Adrenal gland (tissue), 12 donors: ENCODE measurements around the gene CHPF2. TPM values are rescaled to one million over a fixed set of nuclear protein-coding genes. Genes with fewer than 3 reads are reported as not detected.

Experiments
- DNase-seq, 7 donors: peaks; one replicate each; pipeline ENCODE4 v3.0.0-alpha.2; 2019 to 2020
- H3K27ac ChIP-seq, 5 donors: fragments of 200-600 bp; sonication (generic) in 4 of 5; 1 replicate in 3 of 5; 2 replicates in 2 of 5; pipeline versions ENCODE4 v1.5.1 to v1.8.0; 2016 to 2020; ENCODE audit warnings: mild to moderate bottlenecking in 1 of 5
- H3K27me3 ChIP-seq: fragments of 200-600 bp; 2 replicates; pipeline ENCODE4 v1.8.0; 2021
- H3K36me3 ChIP-seq, 2 donors: fragments of 200-600 bp; replicated peaks in 1 of 2; 1 replicate in 1 of 2; 2 replicates in 1 of 2; pipeline versions ENCODE4 v1.5.1 to v1.8.0; 2018 to 2022
- H3K4me1 ChIP-seq, 2 donors: fragments of 200-600 bp; replicated peaks in 1 of 2; 1 replicate in 1 of 2; 2 replicates in 1 of 2; pipeline versions ENCODE4 v1.5.1 to v1.8.0; 2018 to 2021
- H3K4me3 ChIP-seq, 4 donors: fragments of 200-600 bp; sonication (generic) in 3 of 4; one replicate each; pipeline ENCODE4 v1.5.1; 2016 to 2018
- H3K9me3 ChIP-seq, 3 donors: fragments of 200-600 bp; sonication (generic) in 1 of 3; replicated peaks in 1 of 3; 1 replicate in 2 of 3; 2 replicates in 1 of 3; pipeline versions ENCODE4 v1.5.1 to v1.8.0; 2016 to 2021
- CTCF ChIP-seq, 6 experiments: fragments of 450-650 bp in 4 of 6; fragments of 200-600 bp in 2 of 6; sonication (generic) in 1 of 6; IDR thresholded peaks; 1 replicate in 5 of 6; 2 replicates in 1 of 6; pipeline versions ENCODE4 v1.5.1 to v1.8.0; 2016 to 2021; ENCODE audit warnings: antibody characterized with exemption in 6 of 6, mild to moderate bottlenecking in 2 of 6, moderate library complexity in 1 of 6
- POLR2A ChIP-seq, 2 donors: fragments of 450-650 bp; IDR thresholded peaks; one replicate each; pipeline ENCODE4 v1.6.1; 2017; ENCODE audit warnings: antibody characterized with exemption in 2 of 2, mild to moderate bottlenecking in 2 of 2, moderate library complexity in 1 of 2
- WGBS, 4 donors: extraction: QIAGEN DNeasy Blood & Tissue Kit in 2 of 4; methylation state at CpG; one replicate each; pipeline versions ENCODE4 v1.1.5 to v1.1.7; 2013 to 2017; 5-methylcytosine and 5-hydroxymethylcytosine counted together
- intact Hi-C, 2 donors: fragments of 100-400 bp; cut with DNase I; formaldehyde crosslinking; loops; one replicate each; pipeline versions ENCODE4 v1.14.1 to v1.15.0; 2022 to 2023
- polyA plus RNA-seq, 3 donors: library from polyadenylated mRNA; stranded (reverse); fragments of 200-250 nt in 2 of 3; fragments of 350-450 nt in 1 of 3; fragmentation: Illumina TruSeq in 1 of 3; extraction: RNeasy Lipid Tissue Mini Kit (QIAGEN cat#74804) in 1 of 3; gene quantifications; one replicate each; pipeline ENCODE4 v1.2.3, GENCODE V29; 2013 to 2014
- total RNA-seq, 9 donors: library from RNA; depleted of rRNA in 4 of 9; stranded (reverse); fragments of >200 nt in 4 of 9; fragments of 120-200 nt in 1 of 9; fragmentation: NEBNext Ultra II Directional in 1 of 9; extraction: Animal tissue kit (Norgen Biotek cat#: 25700) in 1 of 9; gene quantifications; one replicate each; pipeline versions ENCODE4 v1.1.0 to v1.2.4, GENCODE V29; 2013 to 2023
- donor health status: healthy with polysubstance abuse.
- donor health status: Bipolar disorder and iron deficiency.
- donor health status: DM: yes; HTN: yes; CAD: no.
- donor health status: DM: no; HTN: no; CAD: no.
- donor health status: DM: no; HTN: no; CAD: no.
- donor health status: DM: yes; HTN: yes; CAD: no.

Gene CHPF2
- total and polyA plus RNA-seq, 12 donors = 15.8 to 87.8 (median 60.6) TPM

GRCh38 chr7:151255390-151255789 lies 23.1 kb downstream of the CHPF2 start:
- Histone ChIP-seq H3K9me3 (no peaks in the 10 kb centered on the region), H3K36me3 (no peaks in the 10 kb centered on the region), H3K4me3 (no peak overlapping the region), H3K4me1 (peaks cover 21 to 23% of the 10 kb centered on the region in 2 donors), H3K27ac (no peak overlapping the region), H3K27me3 (no peaks in the 10 kb centered on the region)
- intact Hi-C loops = no loop called here
- peak in 1 of 7 donors; percentile 18 for DNase-seq
- TF ChIP-seq CTCF (IDR thresholded peaks at IDR 0.05) (no peak), POLR2A (IDR thresholded peaks at IDR 0.05) (no peak)
- 64 to 70% (median 65%) methylated on average over 7 of the region's 7 CpGs for WGBS, 4 donors

DNA sequence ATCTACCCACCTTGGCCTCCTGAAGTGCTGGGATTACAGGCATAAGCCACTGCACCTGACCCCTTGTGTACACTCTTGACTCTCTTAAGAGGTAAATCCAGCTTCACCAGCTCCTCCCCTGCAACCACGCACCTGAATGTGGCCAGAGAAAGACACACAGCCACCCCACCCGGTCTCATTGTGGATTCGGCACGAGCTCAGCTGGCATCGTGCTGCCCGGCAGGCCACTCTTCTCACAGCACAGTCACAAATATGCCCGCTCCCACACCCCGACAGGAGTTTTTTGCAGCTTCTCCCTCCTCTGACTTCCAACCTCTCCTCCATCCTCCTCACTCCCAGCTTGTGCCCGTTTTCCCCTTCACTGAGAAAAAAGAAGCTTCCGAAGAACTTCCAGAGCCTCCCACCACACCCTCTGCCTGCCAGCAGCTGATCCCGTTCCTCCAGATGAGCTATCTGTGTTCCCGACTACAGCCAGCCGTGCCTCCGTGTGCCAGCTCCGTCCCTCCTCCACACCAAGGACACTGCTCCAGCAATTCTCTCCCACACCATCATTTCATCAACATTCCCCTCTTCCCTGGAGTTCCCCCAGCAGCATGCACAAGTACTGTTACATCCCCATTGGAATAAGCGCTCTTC lies 24.2 kb downstream of the CHPF2 start:
- Histone ChIP-seq H3K36me3 (no peaks in the 10 kb centered on the region), H3K27me3 (no peaks in the 10 kb centered on the region), H3K27ac (peak overlapping the region in 2 of 5 donors; percentile 2 to 67), H3K9me3 (no peaks in the 10 kb centered on the region), H3K4me1 (peaks cover 15 to 17% of the 10 kb centered on the region in 2 donors), H3K4me3 (no peak overlapping the region)
- TF ChIP-seq CTCF (IDR thresholded peaks at IDR 0.05) (no peak), POLR2A (IDR thresholded peaks at IDR 0.05) (no peak)
- DNase-seq = peak in 6 of 7 donors; percentile 61 to 75 (median 71)
- intact Hi-C loops = no loop called here
- WGBS, 4 donors = 40 to 53% (median 46%) methylated on average over 16 of the region's 16 CpGs

GRCh38 chr7:151257990-151258389 lies 25.7 kb downstream of the CHPF2 start:
- TF ChIP-seq POLR2A (IDR thresholded peaks at IDR 0.05) (no peak), CTCF (IDR thresholded peaks at IDR 0.05) (no peak)
- peaks cover 10 to 17% of the 10 kb centered on the region in 2 donors for H3K4me1 ChIP-seq
- no peak overlapping the region for H3K4me3 ChIP-seq
- intact Hi-C loops = no loop called here
- WGBS, 4 donors = 92 to 98% (median 94%) methylated on average over 5 to 7 of the region's 7 CpGs
- H3K36me3 ChIP-seq = no peaks in the 10 kb centered on the region
- H3K27ac ChIP-seq = no peak overlapping the region
- no peaks in the 10 kb centered on the region for H3K27me3 ChIP-seq
- H3K9me3 ChIP-seq = no peaks in the 10 kb centered on the region
- DNase-seq = peak in 1 of 7 donors; percentile 16

DNA sequence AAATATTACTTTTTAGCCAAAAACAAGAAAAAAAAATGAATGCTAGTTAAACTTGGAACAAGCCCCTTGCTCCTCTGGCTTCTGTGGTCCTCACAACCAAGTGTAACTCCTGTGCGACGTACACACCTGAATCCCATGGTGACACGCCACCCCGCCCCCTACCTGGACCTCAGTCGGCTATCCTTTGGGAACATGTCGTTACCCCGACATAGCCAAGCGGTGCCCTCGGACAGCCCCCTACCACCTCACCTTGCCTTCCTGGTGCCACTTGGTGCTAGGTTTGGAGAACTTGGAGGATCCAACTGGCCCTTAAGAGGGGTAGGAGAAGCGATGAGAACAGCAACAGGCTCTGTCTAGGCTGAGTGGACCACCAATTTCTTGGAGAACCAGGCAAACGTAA lies 28.2 kb downstream of the CHPF2 start:
- TF ChIP-seq POLR2A (IDR thresholded peaks at IDR 0.05) (no peak), CTCF (IDR thresholded peaks at IDR 0.05) (no peak)
- intact Hi-C loops = no loop called here
- DNase-seq = no peak
- no peaks in the 10 kb centered on the region for H3K9me3 ChIP-seq
- no peak overlapping the region for H3K27ac ChIP-seq
- 92 to 94% (median 93%) methylated on average over 8 to 11 of the region's 11 CpGs for WGBS, 4 donors
- H3K4me1 ChIP-seq = peaks cover 9 to 14% of the 10 kb centered on the region in 2 donors
- no peaks in the 10 kb centered on the region for H3K27me3 ChIP-seq
- no peaks in the 10 kb centered on the region for H3K36me3 ChIP-seq
- H3K4me3 ChIP-seq = no peak overlapping the region
